HG03521 (cell line): ENCODE measurements around the gene AFAP1L2.
A peak's percentile ranks its signal among the peaks of the same experiment; 100 is the strongest.

Experiments used
- ATAC-seq: cut with Tn5 transposase; IDR thresholded peaks from one replicate; pipeline ENCODE4 v1.9.1; 2021; ENCODE audit warnings: mild to moderate bottlenecking, moderate library complexity; ENCODE audit not compliant: unreplicated experiment

The AFAP1L2 gene

GRCh38 chr10:114392112-114392835, 12.0 kb downstream of the AFAP1L2 start:
- ATAC-seq = no peak

GRCh38 chr10:114391599-114391998, 12.7 kb downstream of the AFAP1L2 start:
- ATAC-seq = no peak

DNA sequence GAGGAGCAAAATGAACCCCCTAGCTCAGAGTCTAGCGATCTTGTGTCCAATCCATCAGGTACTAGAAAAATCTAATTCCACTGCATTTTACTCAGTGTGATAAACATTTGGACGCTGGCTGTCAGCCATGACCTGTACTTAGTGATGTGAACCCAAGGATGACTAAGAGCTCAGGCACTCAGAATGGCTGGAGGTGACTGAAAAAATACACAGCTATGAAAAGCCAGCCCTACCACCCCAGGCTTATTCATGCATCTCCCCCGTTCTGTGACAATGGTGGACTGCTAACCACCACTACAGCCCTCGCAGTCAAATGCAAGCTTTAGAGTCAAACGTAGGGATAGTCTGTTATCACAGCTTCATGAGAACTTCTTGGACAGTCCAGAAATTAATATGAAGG, 14.9 kb downstream of the AFAP1L2 start:
- no peak for ATAC-seq

GRCh38 chr10:114388275-114388674, 16.0 kb downstream of the AFAP1L2 start:
- ATAC-seq = peak; percentile 72

- ATAC-seq = no peak
Observed at GRCh38 chr10:114387784-114388183, 16.5 kb downstream of the AFAP1L2 start.

DNA sequence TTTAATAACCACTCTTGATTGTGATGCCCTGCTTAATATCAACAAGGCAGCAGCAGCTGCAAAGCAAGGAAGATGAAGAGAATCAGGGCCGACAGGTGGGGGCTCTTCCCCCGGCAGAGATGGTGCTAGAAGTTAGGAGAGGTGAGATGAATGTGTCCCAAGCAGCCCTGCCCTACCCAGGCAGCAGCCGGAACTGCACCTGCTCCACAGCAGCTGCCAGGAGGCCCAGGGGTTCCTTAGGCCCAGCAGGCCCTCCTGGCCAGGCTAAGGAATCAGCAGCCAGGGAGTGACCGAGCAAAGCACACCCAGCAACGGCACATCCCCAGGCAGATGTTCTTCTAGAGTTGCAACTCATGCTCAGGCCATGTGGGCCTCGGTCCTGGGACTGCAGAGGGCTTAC, 17.9 kb downstream of the AFAP1L2 start:
- ATAC-seq = no peak

DNA sequence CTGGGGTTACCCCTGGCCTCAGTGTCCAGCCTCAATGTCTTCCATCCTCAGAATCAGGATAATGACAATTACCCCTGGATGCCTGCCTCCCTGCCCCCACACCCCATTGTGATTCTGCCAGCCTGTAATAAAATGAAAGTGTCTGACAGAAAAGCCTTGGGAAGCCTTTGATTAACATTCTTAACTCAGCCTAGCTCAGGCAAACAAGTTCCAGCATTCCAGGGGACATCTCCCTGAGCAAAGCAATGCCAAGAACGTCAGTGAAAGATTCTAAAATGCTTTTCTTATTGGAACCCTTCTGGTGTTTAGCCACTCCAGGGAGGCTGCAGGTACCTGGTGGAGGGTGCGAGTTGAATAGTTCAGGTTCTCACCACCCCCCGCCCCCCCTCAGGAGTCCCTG, 18.7 kb downstream of the AFAP1L2 start:
- ATAC-seq = no peak

GRCh38 chr10:114384601-114385000, 19.7 kb downstream of the AFAP1L2 start:
- no peak for ATAC-seq

DNA sequence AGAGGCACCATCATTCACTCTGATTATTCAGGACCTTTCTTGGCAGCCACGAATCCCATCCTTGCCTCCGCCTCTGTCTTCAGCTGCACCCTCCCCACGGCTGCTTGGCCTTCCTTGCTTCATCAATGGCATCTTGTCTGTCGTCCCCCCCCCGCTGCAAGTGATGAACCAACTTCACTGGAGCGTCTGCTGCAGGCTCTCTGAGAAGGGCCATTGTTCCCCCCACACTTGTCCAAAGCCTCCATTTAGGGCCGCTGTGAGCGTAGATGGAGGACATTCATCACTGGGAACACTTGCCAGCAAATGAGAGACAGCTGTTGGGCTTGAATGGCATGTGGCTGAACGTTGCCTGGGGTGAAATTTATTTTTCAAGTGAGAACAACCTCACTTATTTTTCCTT, 20.1 kb downstream of the AFAP1L2 start:
- no peak for ATAC-seq

DNA sequence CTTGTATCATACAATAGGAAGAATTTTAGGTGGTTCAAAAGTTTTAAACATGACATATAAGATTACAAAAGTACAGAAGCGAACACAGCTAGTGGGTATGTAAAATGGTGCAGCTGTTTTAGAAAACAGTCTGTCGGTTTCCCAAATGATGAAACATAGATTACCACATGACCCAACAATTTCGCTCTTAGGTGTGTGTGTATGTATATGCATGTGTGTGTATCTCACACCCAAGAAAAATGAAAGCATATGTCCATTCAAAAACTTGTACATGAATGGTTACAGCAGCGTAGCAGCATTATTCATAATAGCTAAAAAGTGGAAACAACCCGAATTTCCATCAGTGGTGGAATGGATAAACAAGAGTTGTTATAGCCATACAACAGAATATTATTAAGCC, 23.5 kb downstream of the AFAP1L2 start:
- no peak for ATAC-seq

- no peak for ATAC-seq
Observed at GRCh38 chr10:114380060-114380459, 24.2 kb downstream of the AFAP1L2 start.

DNA sequence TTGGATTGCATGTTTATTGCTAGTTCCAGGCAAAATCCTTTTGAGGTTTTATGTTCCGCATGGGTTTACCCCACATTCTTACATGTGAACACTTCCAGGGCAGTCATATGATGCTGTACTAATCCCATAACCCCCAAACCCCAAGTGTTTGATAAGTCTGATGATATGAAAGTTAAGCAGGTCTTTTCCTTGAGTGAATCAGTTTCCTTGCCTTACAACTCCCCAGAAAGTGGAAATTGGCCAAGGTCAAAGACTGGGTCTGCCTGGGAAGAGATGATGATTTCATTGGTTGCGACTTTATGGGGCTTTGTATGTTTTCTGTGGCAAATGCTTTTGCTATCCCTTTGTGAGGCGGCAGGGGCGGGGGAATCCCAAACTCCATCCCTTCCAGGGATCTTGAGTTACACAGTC, 24.7 kb downstream of the AFAP1L2 start:
- no peak for ATAC-seq

DNA sequence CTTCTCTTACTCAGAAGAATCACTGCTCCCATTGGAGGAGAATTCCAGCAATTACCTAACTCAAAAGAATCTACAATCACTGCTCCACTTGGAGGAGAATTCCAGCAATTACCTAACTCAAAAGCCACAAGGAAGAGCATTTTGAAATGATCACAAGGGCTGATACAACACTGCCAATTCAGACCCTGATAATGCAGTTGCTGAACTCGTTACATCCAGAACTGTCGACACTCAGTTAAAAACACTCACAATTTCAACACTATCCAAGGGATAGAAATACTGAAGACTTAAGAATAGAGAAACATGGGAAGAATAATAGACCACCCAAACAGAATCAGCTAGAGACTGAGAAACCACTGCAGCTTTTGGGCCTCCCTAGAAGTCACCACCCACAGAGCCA, 27.8 kb downstream of the AFAP1L2 start:
- no peak for ATAC-seq

GRCh38 chr10:114375047-114375446, 29.3 kb downstream of the AFAP1L2 start:
- no peak for ATAC-seq

DNA sequence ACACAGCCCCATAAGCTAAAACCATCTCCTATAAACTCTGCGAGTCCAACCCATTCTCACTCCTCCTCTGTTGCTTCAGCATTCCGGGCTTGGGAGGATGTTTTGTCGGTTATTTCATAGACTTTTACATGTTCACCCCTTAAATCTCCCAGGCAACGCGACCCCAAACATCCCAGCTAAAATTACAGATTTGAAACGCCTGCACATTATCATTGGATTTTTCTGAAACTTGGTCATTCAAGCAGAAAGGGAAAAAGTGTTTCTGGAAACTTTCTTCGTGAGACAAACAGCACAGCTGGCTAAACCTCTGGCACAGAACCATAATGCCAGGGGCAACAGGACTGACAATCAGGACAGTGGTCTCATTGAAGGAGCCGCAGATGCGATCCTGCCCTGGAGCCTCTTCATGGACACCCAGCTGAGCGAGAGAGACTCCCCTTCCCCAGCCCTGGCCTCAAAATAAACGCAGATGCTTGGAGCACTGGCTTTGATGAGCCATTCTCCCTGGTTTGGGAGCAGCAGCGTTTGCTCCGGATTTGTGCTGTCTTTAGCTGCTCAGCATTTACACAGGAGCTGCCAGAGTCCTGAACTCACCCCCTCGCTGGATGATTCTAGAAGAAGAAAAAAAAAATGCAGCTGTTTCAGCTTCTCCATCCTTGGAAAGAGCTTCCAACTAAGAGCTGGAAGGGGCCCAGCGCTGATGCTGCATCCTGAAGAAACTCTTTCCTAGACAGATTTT, 30.1 kb downstream of the AFAP1L2 start:
- no peak for ATAC-seq

DNA sequence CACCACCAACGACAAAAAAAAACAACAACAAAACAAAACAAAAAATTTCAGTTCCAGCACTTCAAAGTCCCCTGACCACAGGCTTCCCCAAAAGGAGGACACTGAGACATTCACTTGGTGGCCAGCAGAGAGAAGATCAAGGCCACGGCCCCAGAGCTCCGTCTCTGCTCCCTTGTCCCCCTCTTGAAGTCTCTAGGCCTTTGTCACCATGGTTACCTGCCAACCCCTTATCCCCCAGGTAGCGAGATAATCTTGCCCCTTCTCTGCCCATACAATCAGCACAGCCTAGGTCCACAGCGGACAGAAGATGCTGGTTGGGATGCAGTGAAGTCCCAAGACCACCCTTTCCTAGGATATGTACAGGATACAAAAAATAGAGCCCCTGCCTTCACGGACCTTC, 30.7 kb downstream of the AFAP1L2 start:
- ATAC-seq = no peak

- no peak for ATAC-seq
Observed at GRCh38 chr10:114372995-114373394, 31.3 kb downstream of the AFAP1L2 start.

DNA sequence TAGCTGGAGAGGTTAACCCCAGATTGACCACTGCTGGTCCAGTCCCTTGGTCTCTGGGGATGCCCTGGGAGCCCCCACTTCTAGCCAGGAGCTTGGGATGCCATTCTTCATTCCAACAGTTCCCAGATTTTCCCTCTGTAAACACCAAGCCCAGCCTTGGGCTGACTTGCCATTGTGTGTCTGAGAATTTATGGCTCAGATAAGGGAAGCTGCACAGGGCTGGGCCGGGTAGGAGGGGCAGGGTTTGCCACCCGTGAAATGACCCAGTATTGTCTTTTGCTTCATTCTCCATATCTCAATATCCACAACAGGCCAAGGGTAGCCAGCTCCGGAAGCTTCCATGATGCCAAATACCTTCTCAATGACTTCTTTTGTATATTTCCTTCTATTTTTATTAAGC, 32.1 kb downstream of the AFAP1L2 start:
- ATAC-seq = no peak

DNA sequence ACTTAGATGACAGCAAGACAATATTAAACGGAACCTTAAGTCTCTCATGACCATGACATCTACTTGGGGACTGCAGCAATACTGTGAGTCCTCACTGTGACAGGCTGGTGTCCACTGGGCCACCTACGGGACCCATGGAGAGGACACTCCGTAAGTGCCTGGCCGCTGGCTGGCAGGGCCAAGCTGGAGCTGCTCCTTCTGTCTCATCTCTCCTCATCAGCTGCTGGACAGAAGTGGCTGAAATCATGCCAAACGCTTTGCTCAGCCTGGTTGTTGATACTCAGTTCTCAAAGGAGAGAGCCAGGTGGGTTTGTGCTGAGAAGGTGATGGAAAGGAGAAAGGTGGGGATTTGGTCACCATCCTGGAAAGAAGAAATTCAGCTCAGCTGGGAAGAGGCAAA, 33.3 kb downstream of the AFAP1L2 start:
- ATAC-seq = no peak

DNA sequence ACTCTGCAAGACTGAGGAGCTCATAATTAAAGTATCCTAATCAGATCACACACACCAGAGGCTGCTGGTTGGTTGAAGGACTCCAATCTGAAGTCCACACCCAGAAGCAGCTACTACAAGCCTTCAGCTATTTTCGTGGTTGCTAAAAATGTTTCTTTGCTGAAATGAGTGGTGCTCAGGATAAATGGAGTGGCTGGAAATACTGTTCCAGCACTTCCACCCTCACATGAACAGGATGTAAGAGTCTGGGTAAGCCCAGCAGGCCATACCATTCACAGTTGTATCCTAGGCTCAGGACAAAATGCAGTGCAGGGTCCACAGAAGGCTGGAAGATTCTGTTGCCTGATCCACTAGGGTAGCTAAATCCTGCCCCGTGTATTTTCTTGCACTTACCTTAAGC, 34.1 kb downstream of the AFAP1L2 start:
- ATAC-seq = no peak

DNA sequence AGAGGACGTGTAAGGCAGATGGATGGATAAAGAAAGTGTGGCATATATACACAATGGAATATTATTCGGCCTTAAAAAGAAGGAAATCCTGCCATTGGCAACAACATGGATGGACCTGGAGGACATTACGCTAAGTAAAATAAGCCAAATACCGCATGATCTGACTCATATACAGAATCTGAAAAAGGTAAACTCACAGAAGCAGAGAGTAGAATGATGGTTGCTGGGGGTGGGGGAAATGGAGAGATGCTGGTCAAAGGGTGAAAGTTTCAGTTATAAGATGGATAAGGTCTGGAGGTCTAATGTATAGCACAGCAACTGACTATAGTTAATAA, 36.3 kb downstream of the AFAP1L2 start:
- ATAC-seq = no peak

DNA sequence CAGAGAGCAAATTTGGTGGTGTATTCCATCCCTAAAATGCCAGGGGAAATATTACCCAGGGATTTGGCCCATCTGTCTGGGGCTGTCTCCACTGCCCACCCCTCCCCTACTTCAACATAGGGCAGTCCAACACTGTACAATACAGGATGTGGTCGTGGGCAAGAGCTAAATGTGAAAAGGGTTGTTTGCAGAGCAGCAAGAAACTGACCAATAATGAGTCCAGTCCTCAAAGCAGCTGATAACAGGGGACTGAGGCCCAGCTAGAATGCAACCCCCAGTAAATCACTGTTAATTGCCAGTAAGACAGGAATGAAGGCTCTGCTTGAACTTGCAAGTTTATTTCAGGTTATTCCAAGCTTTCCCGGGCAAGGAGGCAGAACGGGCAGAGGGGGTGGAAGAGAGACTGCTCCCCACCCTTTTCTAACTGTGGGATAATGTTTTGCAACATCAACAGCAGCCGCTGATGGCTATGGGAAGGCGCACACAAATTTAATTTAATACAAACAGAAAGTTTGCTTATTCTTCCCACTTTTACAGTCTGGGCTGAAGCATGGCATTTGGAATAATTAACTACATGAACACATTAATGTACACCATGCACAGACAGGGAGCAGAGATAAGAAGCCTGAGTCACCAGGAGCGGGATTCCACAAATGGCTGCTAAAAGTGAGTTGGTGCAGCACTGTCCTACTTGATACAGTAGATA, 36.8 kb downstream of the AFAP1L2 start:
- no peak for ATAC-seq
